DOHH2 (cell line): ENCODE results near the gene ZDHHC5.

Experiments used
- H3F3A ChIP-seq: fragments of 200-600 bp; sonication (generic), shearing (Covaris generic); 2 replicates; pipeline ENCODE4 v1.6.0; 2016; ENCODE audit warnings: antibody characterized with exemption, mild to moderate bottlenecking; ENCODE audit not compliant: control insufficient read depth, insufficient read depth
- H3K27ac ChIP-seq: fragments of 200-600 bp; sonication (generic); 2 replicates; pipeline ENCODE4 v1.5.1; 2014; ENCODE audit warnings: low read depth, mild to moderate bottlenecking, low read length, moderate library complexity
- H3K27me3 ChIP-seq: fragments of 200-600 bp; sonication (generic); 2 replicates; pipeline ENCODE4 v1.6.1; 2014; ENCODE audit warnings: mild to moderate bottlenecking, low read length, mixed read lengths; ENCODE audit not compliant: control insufficient read depth
- H3K36me3 ChIP-seq: fragments of 200-600 bp; sonication (generic); 2 replicates; pipeline ENCODE4 v1.6.1; 2014; ENCODE audit warnings: mild to moderate bottlenecking, low read length, moderate library complexity, mixed read lengths; ENCODE audit not compliant: control insufficient read depth
- H3K4me1 ChIP-seq: fragments of 200-600 bp; sonication (generic); 2 replicates; pipeline ENCODE4 v1.6.1; 2014; ENCODE audit warnings: mild to moderate bottlenecking, low read length, mixed read lengths; ENCODE audit not compliant: control insufficient read depth
- H3K4me2 ChIP-seq: fragments of 200-600 bp; sonication (generic); 2 replicates; pipeline ENCODE4 v1.6.0; 2014; ENCODE audit warnings: mild to moderate bottlenecking, low read length, moderate library complexity
- H3K4me3 ChIP-seq: fragments of 200-600 bp; sonication (generic); 2 replicates; pipeline ENCODE4 v1.5.1; 2014; ENCODE audit warnings: mild to moderate bottlenecking, low read length, mixed read lengths
- H3K79me2 ChIP-seq: fragments of 200-600 bp; sonication (generic); 2 replicates; pipeline ENCODE4 v1.6.1; 2014; ENCODE audit warnings: mild to moderate bottlenecking, low read length, mixed read lengths; ENCODE audit not compliant: control insufficient read depth
- H3K9me2 ChIP-seq: fragments of 200-600 bp; sonication (generic); replicated peaks from 2 replicates; pipeline ENCODE4 v1.6.1; 2014; ENCODE audit warnings: mild to moderate bottlenecking, low read length, mixed read lengths; ENCODE audit not compliant: control insufficient read depth
- H3K9me3 ChIP-seq: fragments of 200-600 bp; sonication (generic); 2 replicates; pipeline ENCODE4 v1.6.1; 2014; ENCODE audit warnings: antibody characterized with exemption, low read length, mixed read lengths; ENCODE audit not compliant: control insufficient read depth, insufficient read depth
- H4K20me1 ChIP-seq: fragments of 200-600 bp; sonication (generic); 2 replicates; pipeline ENCODE4 v1.6.0; 2014; ENCODE audit warnings: low read depth, mild to moderate bottlenecking, antibody characterized with exemption, low read length, moderate library complexity; ENCODE audit not compliant: control insufficient read depth, insufficient read depth
- CTCF ChIP-seq: fragments of 200-600 bp; sonication (generic); IDR thresholded peaks from one replicate; pipeline ENCODE4 v1.5.1; 2014; ENCODE audit warnings: antibody characterized with exemption, mild to moderate bottlenecking, low read depth, low read length; ENCODE audit not compliant: poor library complexity, severe bottlenecking
- EZH2phosphoT487 ChIP-seq: fragments of 200-600 bp; sonication (generic); IDR thresholded peaks from 2 replicates; pipeline ENCODE4 v1.6.1; 2017; ENCODE audit warnings: borderline replicate concordance, mild to moderate bottlenecking, antibody characterized with exemption, low read length, moderate library complexity, mixed read lengths

The ZDHHC5 gene

GRCh38 chr11:57638005-57638781 lies 29.7 kb upstream of the ZDHHC5 start:
- no peaks in the 10 kb centered on the region for H3K36me3 ChIP-seq
- H3K4me2 ChIP-seq, result no peak overlapping the region
- peaks cover 30% of the 10 kb centered on the region for H3K27me3 ChIP-seq
- no peaks in the 10 kb centered on the region for H3K79me2 ChIP-seq
- TF ChIP-seq EZH2phosphoT487 (no peak), CTCF (no peak)
- H3K9me3 ChIP-seq, result no peaks in the 10 kb centered on the region
- H3K9me2 ChIP-seq, result no peaks in the 10 kb centered on the region
- no peak overlapping the region for H3K4me3 ChIP-seq
- no peaks in the 10 kb centered on the region for H3K4me1 ChIP-seq
- H4K20me1 ChIP-seq, result no peaks in the 10 kb centered on the region
- no peak overlapping the region for H3K27ac ChIP-seq
- no peaks in the 10 kb centered on the region for H3F3A ChIP-seq

GRCh38 chr11:57638811-57639320 lies 29.0 kb upstream of the ZDHHC5 start:
- Histone ChIP-seq H3K9me2 (no peaks in the 10 kb centered on the region), H3F3A (no peaks in the 10 kb centered on the region), H3K4me3 (no peak overlapping the region), H3K79me2 (no peaks in the 10 kb centered on the region), H3K27me3 (peaks cover 30% of the 10 kb centered on the region), H3K9me3 (no peaks in the 10 kb centered on the region), H3K27ac (no peak overlapping the region), H3K36me3 (no peaks in the 10 kb centered on the region), H3K4me2 (no peak overlapping the region), H4K20me1 (no peaks in the 10 kb centered on the region), H3K4me1 (no peaks in the 10 kb centered on the region)
- TF ChIP-seq CTCF (no peak), EZH2phosphoT487 (no peak)

GRCh38 chr11:57639321-57640067 lies 28.4 kb upstream of the ZDHHC5 start:
- H3K4me1 ChIP-seq, result no peaks in the 10 kb centered on the region

More at GRCh38 chr11:57639321-57640067, 28.4 kb upstream of the ZDHHC5 start:
- no peaks in the 10 kb centered on the region for H3F3A ChIP-seq
- TF ChIP-seq EZH2phosphoT487, result no peak
- TF ChIP-seq CTCF, result no peak
- H3K9me2 ChIP-seq, result no peaks in the 10 kb centered on the region
- H3K27me3 ChIP-seq, result peaks cover 28% of the 10 kb centered on the region
- no peaks in the 10 kb centered on the region for H3K36me3 ChIP-seq
- H3K27ac ChIP-seq, result no peak overlapping the region
- no peaks in the 10 kb centered on the region for H4K20me1 ChIP-seq
- H3K4me2 ChIP-seq, result no peak overlapping the region
- H3K4me3 ChIP-seq, result no peak overlapping the region
- no peaks in the 10 kb centered on the region for H3K79me2 ChIP-seq
- no peaks in the 10 kb centered on the region for H3K9me3 ChIP-seq
